K562 (cell line): ENCODE measurements around the gene HCST. TPM values are rescaled to one million over a fixed set of nuclear protein-coding genes. Genes with fewer than 3 reads are reported as not detected.

Experiments
- ATAC-seq: fragments of 200-7000 bp; cut with Tn5 transposase; 3 replicates; pipeline ENCODE4 v1.9.1; 2020; ENCODE audit warnings: moderate library complexity
- BruUV-seq: library from RNA; stranded (reverse); fragments of 400-500 nt; replicated peaks from 2 replicates; lab custom pipeline; 2021; lab: Mats Ljungman, UMichigan
- CTCF ChIA-PET: fragments of 300-600 bp; formaldehyde crosslinking; extraction: SDS; loops from one replicate; lab custom pipeline; 2021; ENCODE audit warnings: low intra/inter-chr PET ratio; lab: Yijun Ruan, JAX
- POLR2A ChIA-PET: fragments of 300-600, 350-650 bp; sonication (Branson Sonifier 250); formaldehyde crosslinking; extraction: SDS; loops from one replicate; lab custom pipeline; 2021; ENCODE audit warnings: antibody characterized with exemption, inconsistent platforms; lab: Yijun Ruan, JAX
- DNase-seq, 4 experiments: peaks; one replicate each; pipeline versions ENCODE4 v3.0.0 to v3.0.0-alpha.2; 2011 to 2018; ENCODE audit warnings: low spot score in 3 of 4, mixed read lengths in 3 of 4; ENCODE audit errors: extremely low read depth in 1 of 4
- FAIRE-seq: peaks from 2 replicates; lab custom pipeline; 2011; peaks lifted over from hg19 to GRCh38; lab: Jason Lieb, UNC
- H2AFZ ChIP-seq: 2 replicates; pipeline ENCODE4 v1.6.0; 2011; ENCODE audit warnings: low read depth, low read length, control low read depth, inconsistent platforms
- H3K27ac ChIP-seq: fragments of 200-600 bp; 3 replicates; pipeline ENCODE4 v1.8.0; 2011; ENCODE audit warnings: low read depth, mild to moderate bottlenecking, control low read depth, inconsistent platforms, low read length, moderate library complexity, mixed read lengths; ENCODE audit errors: extremely low read depth
- H3K27me3 ChIP-seq, 2 experiments: fragments of 300-600 bp in 1 of 2; 2 replicates in 1 of 2; 3 replicates in 1 of 2; pipeline versions ENCODE4 v1.6.0 to v1.8.0; 2011; ENCODE audit warnings: inconsistent platforms in 2 of 2, low read length in 2 of 2, mild to moderate bottlenecking in 1 of 2, mixed read lengths in 1 of 2, moderate library complexity in 1 of 2; ENCODE audit not compliant: control insufficient read depth in 2 of 2, insufficient read depth in 2 of 2
- H3K36me3 ChIP-seq: fragments of 300-600 bp; 3 replicates; pipeline ENCODE4 v1.8.0; 2011; ENCODE audit warnings: mild to moderate bottlenecking, low read length, inconsistent platforms; ENCODE audit not compliant: control insufficient read depth, insufficient read depth
- H3K4me1 ChIP-seq, 2 experiments: fragments of 200-600 bp in 1 of 2; replicated peaks in 1 of 2; 2 replicates in 1 of 2; 3 replicates in 1 of 2; pipeline versions ENCODE4 v1.5.1 to v1.8.0; 2011; ENCODE audit warnings: inconsistent platforms in 2 of 2, low read length in 2 of 2, mild to moderate bottlenecking in 1 of 2, mixed read lengths in 1 of 2, moderate library complexity in 1 of 2; ENCODE audit not compliant: control insufficient read depth in 2 of 2, insufficient read depth in 2 of 2
- H3K4me2 ChIP-seq: 2 replicates; pipeline ENCODE4 v1.6.1; 2011; ENCODE audit warnings: low read length, control low read depth, inconsistent platforms, mixed read lengths; ENCODE audit not compliant: insufficient read depth
- H3K4me3 ChIP-seq: fragments of 200-600 bp; sonication (generic), shearing (Covaris generic); 2 replicates; pipeline ENCODE4 v1.5.1; 2016; ENCODE audit warnings: control low read depth, inconsistent platforms
- H3K79me2 ChIP-seq: fragments of 200-600 bp; 3 replicates; pipeline ENCODE4 v1.8.0; 2011; ENCODE audit warnings: low read length, inconsistent platforms; ENCODE audit not compliant: control insufficient read depth, insufficient read depth
- H3K9ac ChIP-seq, 2 experiments: 2 replicates each; pipeline versions ENCODE4 v1.6.0 to v1.6.1; 2011; ENCODE audit warnings: low read depth in 2 of 2, low read length in 2 of 2, control low read depth in 1 of 2, inconsistent platforms in 1 of 2, mild to moderate bottlenecking in 1 of 2, mixed read lengths in 1 of 2; ENCODE audit not compliant: insufficient read depth in 1 of 2
- H3K9me1 ChIP-seq: one replicate; pipeline ENCODE4 v1.6.0; 2011; ENCODE audit warnings: inconsistent platforms, mild to moderate bottlenecking, low read length, moderate library complexity; ENCODE audit not compliant: control insufficient read depth, insufficient read depth
- H3K9me3 ChIP-seq: replicated peaks from 2 replicates; pipeline ENCODE4 v1.5.1; 2011; ENCODE audit warnings: low read depth, low read length, inconsistent platforms; ENCODE audit not compliant: control insufficient read depth, insufficient read depth
- H4K20me1 ChIP-seq: replicated peaks from 2 replicates; pipeline ENCODE4 v1.6.1; 2011; ENCODE audit warnings: low read length, inconsistent platforms, mixed read lengths; ENCODE audit not compliant: control insufficient read depth, insufficient read depth
- FIP1L1 ChIP-seq: fragments of 200-400 bp; formaldehyde crosslinking; IDR thresholded peaks from 2 replicates; pipeline ENCODE4 v1.6.1; 2018; ENCODE audit warnings: mild to moderate bottlenecking, low read depth, low read length; ENCODE audit not compliant: poor library complexity, severe bottlenecking
- GATAD2A ChIP-seq: fragments of 450-650 bp; IDR thresholded peaks from 2 replicates; pipeline ENCODE4 v1.6.1; 2017
- HNRNPH1 ChIP-seq: fragments of 200-400 bp; formaldehyde crosslinking; optimal IDR thresholded peaks from 2 replicates; pipeline ENCODE3; 2017; ENCODE audit warnings: low read depth, mild to moderate bottlenecking, low read length, moderate library complexity
- MBD2 ChIP-seq: sonication (generic); IDR thresholded peaks from 2 replicates; pipeline ENCODE4 v1.6.1; 2016; ENCODE audit warnings: low read depth, borderline replicate concordance
- RBM22 ChIP-seq: fragments of 200-400 bp; formaldehyde crosslinking; IDR thresholded peaks from 2 replicates; pipeline ENCODE4 v1.6.1; 2018; ENCODE audit warnings: low read length, low read depth; ENCODE audit not compliant: poor library complexity, severe bottlenecking
- TRIM24 ChIP-seq, 2 experiments: fragments of 450-650 bp; IDR thresholded peaks; 2 replicates each; pipeline ENCODE4 v1.6.1; 2016
- ZNF551 ChIP-seq: fragments of 250-450 bp; sonication (Bioruptor Pico); IDR thresholded peaks from 2 replicates; pipeline ENCODE4 v1.5.0; 2021; ENCODE audit warnings: mild to moderate bottlenecking, moderate library complexity
- ZSCAN32 ChIP-seq: fragments of 450-650 bp; formaldehyde crosslinking; IDR thresholded peaks from 2 replicates; pipeline ENCODE4 v1.4.0; 2020; ENCODE audit warnings: mild to moderate bottlenecking, moderate library complexity
- WGBS: fragments of 100-300 bp; shearing (Covaris generic); methylation state at CpG from one replicate; pipeline ENCODE4 v1.1.6; 2016; ENCODE audit warnings: low coverage, mixed read lengths; ENCODE audit not compliant: insufficient coverage; ENCODE audit errors: missing lambda C conversion rate; 5-methylcytosine and 5-hydroxymethylcytosine counted together
- in situ Hi-C: fragments of 300-500 bp; cut with MboI; formaldehyde crosslinking; loops from 4 replicates; pipeline ENCODE4 v1.15.0; 2018; ENCODE audit warnings: inconsistent platforms, mixed read lengths
- intact Hi-C: fragments of 100-400 bp; cut with micrococcal nuclease; formaldehyde crosslinking; loops from 2 replicates; pipeline ENCODE4 v1.14.2; 2022
- polyA plus RNA-seq, 8 experiments: library from polyadenylated mRNA; depleted of rRNA in 4 of 8; stranded (reverse) in 5 of 8; unstranded in 3 of 8; fragments of >200 nt; fragmentation: Nextera tagmentation in 2 of 8; fragmentation: Illumina TruSeq in 1 of 8; extraction: Ambion mirVana in 2 of 8; extraction: Trizol in 1 of 8; gene quantifications; 2 replicates each; pipeline versions ENCODE4 v1.2.1 to v1.2.3, GENCODE V29; 2011 to 2014; ENCODE audit warnings: inconsistent platforms in 1 of 8, missing spikeins in 1 of 8
- total RNA-seq, 7 experiments: library from RNA; depleted of rRNA in 6 of 7; stranded (reverse); fragments of >200 nt in 6 of 7; fragmentation: Illumina TruSeq in 2 of 7; extraction: Trizol in 2 of 7; gene quantifications; 2 replicates each; pipeline versions ENCODE4 v1.2.1 to v1.2.3, GENCODE V29; 2011 to 2021; ENCODE audit warnings: low replicate concordance in 1 of 7
- TF ChIP-seq, protein P1 (sequence below): sonication (generic); formaldehyde crosslinking; IDR thresholded peaks from 2 replicates; pipeline ENCODE4 v1.8.1; 2023; ENCODE audit warnings: mild to moderate bottlenecking, missing genetic modification reagents
- TF ChIP-seq, protein P2 (sequence below): sonication (generic); formaldehyde crosslinking; IDR thresholded peaks from 2 replicates; pipeline ENCODE4 v1.8.0; 2022; ENCODE audit warnings: missing genetic modification reagents, mild to moderate bottlenecking, borderline replicate concordance
- TF ChIP-seq, protein P3 (sequence below): IDR thresholded peaks from 2 replicates; pipeline ENCODE4 v1.6.1; 2014; ENCODE audit warnings: antibody characterized with exemption

HCST gene
- total and polyA plus RNA-seq, 9 of the 15 experiments (the other 6 are each of a cell fraction or from before 2014, with no cell fraction given) = 0.29 to 1.9 (median 0.95) TPM; not detected in 2

DNA sequence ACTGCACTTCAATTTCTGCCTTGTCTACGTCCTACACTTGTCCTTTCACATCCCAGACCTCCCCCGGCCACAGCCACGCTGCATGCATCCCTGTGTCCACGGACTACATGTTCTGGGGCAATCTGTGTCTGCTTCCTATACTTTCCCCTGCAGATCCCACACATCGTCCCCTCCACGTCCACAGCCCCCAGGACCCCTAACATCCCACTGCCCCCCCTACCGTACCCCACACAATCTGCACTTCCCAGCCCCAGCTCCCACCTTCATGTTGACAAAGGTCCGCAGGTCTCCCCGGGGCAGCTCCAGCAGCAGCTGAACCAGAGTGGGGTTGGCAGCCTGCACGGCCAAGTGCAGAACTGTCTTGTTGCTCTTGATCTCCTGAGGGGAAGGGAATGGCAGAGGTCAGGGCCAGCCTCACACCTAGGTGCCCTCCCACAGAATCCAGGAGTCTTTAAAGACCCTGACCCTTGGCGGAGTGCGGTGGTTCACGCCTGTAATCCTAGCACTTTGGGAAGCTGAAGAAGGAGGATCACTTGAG lies 12.1 kb upstream of the HCST start:
- intact Hi-C loops = no loop called here
- BruUV-seq = no TSS peak
- POLR2A ChIA-PET = interaction anchor here (1.4 kb wide), 1 partner anchor 22 kb away, joined by 6 read pairs; no protein-coding TSS in a partner anchor
- Histone ChIP-seq H3K27ac (no peak overlapping the region), H3K27me3 (no peaks in the 10 kb centered on the region), H3K4me3 (no peak overlapping the region)
- TF ChIP-seq, protein P1, sequence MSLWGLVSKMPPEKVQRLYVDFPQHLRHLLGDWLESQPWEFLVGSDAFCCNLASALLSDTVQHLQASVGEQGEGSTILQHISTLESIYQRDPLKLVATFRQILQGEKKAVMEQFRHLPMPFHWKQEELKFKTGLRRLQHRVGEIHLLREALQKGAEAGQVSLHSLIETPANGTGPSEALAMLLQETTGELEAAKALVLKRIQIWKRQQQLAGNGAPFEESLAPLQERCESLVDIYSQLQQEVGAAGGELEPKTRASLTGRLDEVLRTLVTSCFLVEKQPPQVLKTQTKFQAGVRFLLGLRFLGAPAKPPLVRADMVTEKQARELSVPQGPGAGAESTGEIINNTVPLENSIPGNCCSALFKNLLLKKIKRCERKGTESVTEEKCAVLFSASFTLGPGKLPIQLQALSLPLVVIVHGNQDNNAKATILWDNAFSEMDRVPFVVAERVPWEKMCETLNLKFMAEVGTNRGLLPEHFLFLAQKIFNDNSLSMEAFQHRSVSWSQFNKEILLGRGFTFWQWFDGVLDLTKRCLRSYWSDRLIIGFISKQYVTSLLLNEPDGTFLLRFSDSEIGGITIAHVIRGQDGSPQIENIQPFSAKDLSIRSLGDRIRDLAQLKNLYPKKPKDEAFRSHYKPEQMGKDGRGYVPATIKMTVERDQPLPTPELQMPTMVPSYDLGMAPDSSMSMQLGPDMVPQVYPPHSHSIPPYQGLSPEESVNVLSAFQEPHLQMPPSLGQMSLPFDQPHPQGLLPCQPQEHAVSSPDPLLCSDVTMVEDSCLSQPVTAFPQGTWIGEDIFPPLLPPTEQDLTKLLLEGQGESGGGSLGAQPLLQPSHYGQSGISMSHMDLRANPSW (CRISPR knock-in tag) = no peak
- TF ChIP-seq, protein P2, sequence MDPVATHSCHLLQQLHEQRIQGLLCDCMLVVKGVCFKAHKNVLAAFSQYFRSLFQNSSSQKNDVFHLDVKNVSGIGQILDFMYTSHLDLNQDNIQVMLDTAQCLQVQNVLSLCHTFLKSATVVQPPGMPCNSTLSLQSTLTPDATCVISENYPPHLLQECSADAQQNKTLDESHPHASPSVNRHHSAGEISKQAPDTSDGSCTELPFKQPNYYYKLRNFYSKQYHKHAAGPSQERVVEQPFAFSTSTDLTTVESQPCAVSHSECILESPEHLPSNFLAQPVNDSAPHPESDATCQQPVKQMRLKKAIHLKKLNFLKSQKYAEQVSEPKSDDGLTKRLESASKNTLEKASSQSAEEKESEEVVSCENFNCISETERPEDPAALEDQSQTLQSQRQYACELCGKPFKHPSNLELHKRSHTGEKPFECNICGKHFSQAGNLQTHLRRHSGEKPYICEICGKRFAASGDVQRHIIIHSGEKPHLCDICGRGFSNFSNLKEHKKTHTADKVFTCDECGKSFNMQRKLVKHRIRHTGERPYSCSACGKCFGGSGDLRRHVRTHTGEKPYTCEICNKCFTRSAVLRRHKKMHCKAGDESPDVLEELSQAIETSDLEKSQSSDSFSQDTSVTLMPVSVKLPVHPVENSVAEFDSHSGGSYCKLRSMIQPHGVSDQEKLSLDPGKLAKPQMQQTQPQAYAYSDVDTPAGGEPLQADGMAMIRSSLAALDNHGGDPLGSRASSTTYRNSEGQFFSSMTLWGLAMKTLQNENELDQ (CRISPR knock-in tag) = no peak
- no peak for TF ChIP-seq ZNF551 (CRISPR knock-in tag)
- no peak for TF ChIP-seq MBD2
- no peak for TF ChIP-seq TRIM24 (IDR thresholded peaks at IDR 0.05)
- no peak for TF ChIP-seq FIP1L1
- TF ChIP-seq ZSCAN32 (CRISPR knock-in tag) = no peak
- TF ChIP-seq HNRNPH1 = no peak
- TF ChIP-seq RBM22 = no peak
- TF ChIP-seq, protein P3, sequence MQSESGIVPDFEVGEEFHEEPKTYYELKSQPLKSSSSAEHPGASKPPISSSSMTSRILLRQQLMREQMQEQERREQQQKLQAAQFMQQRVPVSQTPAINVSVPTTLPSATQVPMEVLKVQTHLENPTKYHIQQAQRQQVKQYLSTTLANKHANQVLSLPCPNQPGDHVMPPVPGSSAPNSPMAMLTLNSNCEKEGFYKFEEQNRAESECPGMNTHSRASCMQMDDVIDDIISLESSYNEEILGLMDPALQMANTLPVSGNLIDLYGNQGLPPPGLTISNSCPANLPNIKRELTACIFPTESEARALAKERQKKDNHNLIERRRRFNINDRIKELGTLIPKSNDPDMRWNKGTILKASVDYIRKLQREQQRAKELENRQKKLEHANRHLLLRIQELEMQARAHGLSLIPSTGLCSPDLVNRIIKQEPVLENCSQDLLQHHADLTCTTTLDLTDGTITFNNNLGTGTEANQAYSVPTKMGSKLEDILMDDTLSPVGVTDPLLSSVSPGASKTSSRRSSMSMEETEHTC = no peak
- no peak for TF ChIP-seq GATAD2A
- TF ChIP-seq, all 486 proteins: peak for 0
- Histone ChIP-seq H3K36me3 (peaks cover 39% of the 10 kb centered on the region; the same call in 2 of the 3 replicates), H3K9me1 (no peaks in the 10 kb centered on the region), H3K9ac (no peak overlapping the region; a peak in 1 of 4 replicates), H4K20me1 (no peaks in the 10 kb centered on the region), H3K4me2 (no peak overlapping the region), H3K79me2 (no peaks in the 10 kb centered on the region), H3K4me1 (peaks cover 0 to 5% of the 10 kb centered on the region in 2 experiments; a peak in 1 of 5 replicates), H3K9me3 (no peaks in the 10 kb centered on the region), H2AFZ (no peak overlapping the region)
- no peak for ATAC-seq
- DNase-seq = no peak
- CTCF ChIA-PET = no interaction called here
- no peak for FAIRE-seq
- 92% methylated on average over 10 of the region's 13 CpGs for WGBS
- in situ Hi-C loops = no loop called here
